OCI-LY7 (cell line): Measurements from ENCODE around the gene UMPS. TPM values are rescaled to one million over a fixed set of nuclear protein-coding genes. Genes with fewer than 3 reads are reported as not detected.

Source experiments
- BruUV-seq: library from RNA; stranded (reverse); fragments of 400-500 nt; replicated peaks from 2 replicates; lab custom pipeline; 2021; lab: Mats Ljungman, UMichigan
- CTCF ChIA-PET: fragments of 300-600 bp; sonication (Branson Sonifier 250); formaldehyde crosslinking; loops from one replicate; lab custom pipeline; 2022; ENCODE audit warnings: antibody characterized with exemption; ENCODE audit not compliant: unreplicated experiment; lab: Charles Lee
- POLR2A ChIA-PET: fragments of 300-600 bp; sonication (Branson Sonifier 250); formaldehyde crosslinking; loops from one replicate; lab custom pipeline; 2022; ENCODE audit warnings: antibody characterized with exemption; lab: Charles Lee
- DNase-seq: peaks from one replicate; pipeline ENCODE4 v3.0.0-alpha.2; 2015; ENCODE audit warnings: low spot score
- H2AFZ ChIP-seq: fragments of 200-600 bp; sonication (generic), shearing (Covaris generic); 2 replicates; pipeline ENCODE4 v1.6.1; 2014; ENCODE audit warnings: mild to moderate bottlenecking, antibody characterized with exemption, low read length, moderate library complexity
- H3K27ac ChIP-seq: fragments of 200-600 bp; sonication (generic); 2 replicates; pipeline ENCODE4 v1.5.1; 2014; ENCODE audit warnings: mixed run types, low read depth, mild to moderate bottlenecking, moderate library complexity, low read length, inconsistent platforms; ENCODE audit not compliant: poor library complexity, severe bottlenecking
- H3K36me3 ChIP-seq: fragments of 200-600 bp; sonication (generic); 2 replicates; pipeline ENCODE4 v1.6.1; 2014; ENCODE audit warnings: mild to moderate bottlenecking, antibody characterized with exemption, low read length, moderate library complexity, mixed read lengths; ENCODE audit not compliant: insufficient read depth
- H3K4me1 ChIP-seq: fragments of 200-600 bp; sonication (generic); 2 replicates; pipeline ENCODE4 v1.5.1; 2014; ENCODE audit warnings: mild to moderate bottlenecking, low read length; ENCODE audit not compliant: insufficient read depth, poor library complexity, severe bottlenecking
- H3K4me2 ChIP-seq: fragments of 200-600 bp; sonication (generic); 2 replicates; pipeline ENCODE4 v1.6.1; 2014; ENCODE audit warnings: mild to moderate bottlenecking, low read length
- H3K4me3 ChIP-seq: fragments of 200-600 bp; sonication (generic); 2 replicates; pipeline ENCODE4 v1.5.1; 2014; ENCODE audit warnings: mild to moderate bottlenecking, low read depth, low read length; ENCODE audit not compliant: poor library complexity, severe bottlenecking
- H3K79me2 ChIP-seq: fragments of 200-600 bp; sonication (generic); 2 replicates; pipeline ENCODE4 v1.6.1; 2016; ENCODE audit warnings: low read depth, mild to moderate bottlenecking, low read length, moderate library complexity, mixed read lengths; ENCODE audit not compliant: insufficient read depth
- H3K9me2 ChIP-seq: fragments of 200-600 bp; sonication (generic); 2 replicates; pipeline ENCODE4 v1.6.1; 2016; ENCODE audit warnings: mild to moderate bottlenecking, low read length, mixed read lengths; ENCODE audit not compliant: insufficient read depth
- H3K9me3 ChIP-seq: fragments of 200-600 bp; sonication (generic); 2 replicates; pipeline ENCODE4 v1.6.1; 2014; ENCODE audit warnings: mild to moderate bottlenecking, mixed run types, low read length, mixed read lengths
- H4K20me1 ChIP-seq: fragments of 200-600 bp; sonication (generic); 2 replicates; pipeline ENCODE4 v1.6.1; 2014; ENCODE audit warnings: mild to moderate bottlenecking, antibody characterized with exemption, low read length, moderate library complexity, mixed read lengths; ENCODE audit not compliant: insufficient read depth
- EZH2phosphoT487 ChIP-seq: fragments of 200-600 bp; sonication (generic); IDR thresholded peaks from 2 replicates; pipeline ENCODE4 v1.6.1; 2018; ENCODE audit warnings: low read depth, borderline replicate concordance, mild to moderate bottlenecking, mixed run types, antibody characterized with exemption, low read length, moderate library complexity, mixed read lengths
- intact Hi-C: fragments of 100-400 bp; cut with micrococcal nuclease; formaldehyde crosslinking; loops from one replicate; pipeline ENCODE4 v1.10.0; 2022; ENCODE audit not compliant: unreplicated experiment
- total RNA-seq, 2 experiments: library from RNA; depleted of rRNA in 1 of 2; stranded (reverse); fragments of >200 nt in 1 of 2; shearing (Covaris generic) in 1 of 2; gene quantifications; 2 replicates each; pipeline ENCODE4 v1.2.3, GENCODE V29; 2014 to 2022
- TF ChIP-seq, protein P1 (sequence below): fragments of 200-600 bp; sonication (generic); conservative IDR thresholded peaks from 2 replicates; pipeline ENCODE4 v1.5.1; 2014; ENCODE audit warnings: mild to moderate bottlenecking, antibody characterized with exemption, low read length, moderate library complexity, mixed read lengths

The UMPS gene
- total RNA-seq, 2 experiments from 2014 or later: 24.8 to 62.7 TPM

DNA sequence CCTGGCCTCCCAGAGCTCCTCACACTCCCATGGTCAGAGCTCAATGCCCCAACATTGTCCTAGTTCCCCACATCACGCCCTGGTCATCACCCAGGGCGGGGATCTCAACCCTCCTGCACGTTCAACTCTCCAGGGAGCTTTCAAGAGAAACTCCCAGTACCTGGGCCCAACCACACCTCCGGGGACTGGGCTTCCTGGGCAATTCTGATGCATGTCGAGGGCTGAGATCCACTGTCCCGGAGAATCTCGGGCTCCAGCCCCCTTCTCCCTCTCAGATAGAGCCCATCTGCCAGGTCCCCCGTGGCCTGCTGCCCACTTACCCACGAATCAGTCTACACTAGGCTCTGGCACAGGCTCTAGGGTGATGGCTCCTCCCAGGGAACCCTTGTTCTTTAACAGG is 39.2 kb downstream of the UMPS start:
- DNase-seq: no peak
- intact Hi-C loops: loop anchor here (10.0 kb wide), 1 partner anchor 815 kb away; no protein-coding TSS in a partner anchor
- Histone ChIP-seq H3K9me3 (no peaks in the 10 kb centered on the region), H3K4me2 (no peak overlapping the region), H3K36me3 (no peaks in the 10 kb centered on the region), H3K4me3 (no peak overlapping the region), H2AFZ (no peak overlapping the region), H3K4me1 (no peaks in the 10 kb centered on the region), H3K79me2 (no peaks in the 10 kb centered on the region), H4K20me1 (no peaks in the 10 kb centered on the region), H3K27ac (no peak overlapping the region), H3K9me2 (no peaks in the 10 kb centered on the region)
- BruUV-seq: no TSS peak
- ChIA-PET POLR2A (no interaction called here), CTCF (no interaction called here)
- no peak for TF ChIP-seq EZH2phosphoT487
- TF ChIP-seq, protein P1, sequence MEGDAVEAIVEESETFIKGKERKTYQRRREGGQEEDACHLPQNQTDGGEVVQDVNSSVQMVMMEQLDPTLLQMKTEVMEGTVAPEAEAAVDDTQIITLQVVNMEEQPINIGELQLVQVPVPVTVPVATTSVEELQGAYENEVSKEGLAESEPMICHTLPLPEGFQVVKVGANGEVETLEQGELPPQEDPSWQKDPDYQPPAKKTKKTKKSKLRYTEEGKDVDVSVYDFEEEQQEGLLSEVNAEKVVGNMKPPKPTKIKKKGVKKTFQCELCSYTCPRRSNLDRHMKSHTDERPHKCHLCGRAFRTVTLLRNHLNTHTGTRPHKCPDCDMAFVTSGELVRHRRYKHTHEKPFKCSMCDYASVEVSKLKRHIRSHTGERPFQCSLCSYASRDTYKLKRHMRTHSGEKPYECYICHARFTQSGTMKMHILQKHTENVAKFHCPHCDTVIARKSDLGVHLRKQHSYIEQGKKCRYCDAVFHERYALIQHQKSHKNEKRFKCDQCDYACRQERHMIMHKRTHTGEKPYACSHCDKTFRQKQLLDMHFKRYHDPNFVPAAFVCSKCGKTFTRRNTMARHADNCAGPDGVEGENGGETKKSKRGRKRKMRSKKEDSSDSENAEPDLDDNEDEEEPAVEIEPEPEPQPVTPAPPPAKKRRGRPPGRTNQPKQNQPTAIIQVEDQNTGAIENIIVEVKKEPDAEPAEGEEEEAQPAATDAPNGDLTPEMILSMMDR: no peak

DNA sequence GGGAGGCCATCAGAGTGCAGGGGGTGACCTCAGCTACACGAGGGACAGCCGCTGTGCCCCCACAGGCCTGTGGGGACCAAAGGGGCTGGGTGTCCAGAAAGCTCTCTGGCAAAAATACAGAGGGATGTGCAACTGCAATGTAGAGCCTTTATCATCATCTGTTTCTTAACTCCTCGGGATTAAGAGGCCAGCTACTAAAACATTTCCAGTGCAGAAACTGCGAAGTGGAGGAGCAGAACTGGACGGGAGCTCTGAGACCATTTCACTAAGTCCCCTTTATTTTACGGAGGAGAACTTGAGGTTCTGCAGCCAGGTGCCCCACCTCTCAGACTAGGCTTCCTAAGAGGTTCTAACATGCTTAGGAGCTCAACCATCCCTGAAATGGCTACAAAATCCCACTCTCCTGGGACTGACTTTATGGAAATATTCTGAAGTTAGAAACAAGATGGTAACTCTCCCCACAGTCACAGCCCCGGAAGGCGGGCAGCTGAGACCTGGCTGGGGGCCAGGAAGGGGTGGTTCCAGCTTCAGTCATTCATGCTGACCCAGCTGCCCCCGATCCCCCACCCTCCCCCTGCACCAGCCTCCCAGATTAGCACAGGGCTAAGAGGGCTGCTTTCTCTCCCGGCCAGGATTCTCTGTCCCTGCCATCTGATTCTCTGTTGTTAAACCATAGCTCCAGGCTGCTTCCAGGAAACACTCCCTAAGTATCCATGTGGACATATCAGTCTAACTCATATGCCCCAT is 40.3 kb downstream of the UMPS start:
- Histone ChIP-seq H4K20me1 (no peaks in the 10 kb centered on the region), H3K4me3 (no peak overlapping the region), H3K4me2 (no peak overlapping the region), H3K27ac (no peak overlapping the region), H3K36me3 (no peaks in the 10 kb centered on the region), H2AFZ (no peak overlapping the region), H3K9me2 (no peaks in the 10 kb centered on the region), H3K4me1 (no peaks in the 10 kb centered on the region), H3K79me2 (no peaks in the 10 kb centered on the region), H3K9me3 (no peaks in the 10 kb centered on the region)
- intact Hi-C loops: no loop called here
- ChIA-PET POLR2A (interaction anchor here (0.9 kb wide), 2 partner anchors 9 to 13 kb away, joined by 3 read pairs; no protein-coding TSS in a partner anchor), CTCF (no interaction called here)
- BruUV-seq: no TSS peak
- no peak for DNase-seq
- no peak for TF ChIP-seq EZH2phosphoT487
- TF ChIP-seq, protein P1: no peak

DNA sequence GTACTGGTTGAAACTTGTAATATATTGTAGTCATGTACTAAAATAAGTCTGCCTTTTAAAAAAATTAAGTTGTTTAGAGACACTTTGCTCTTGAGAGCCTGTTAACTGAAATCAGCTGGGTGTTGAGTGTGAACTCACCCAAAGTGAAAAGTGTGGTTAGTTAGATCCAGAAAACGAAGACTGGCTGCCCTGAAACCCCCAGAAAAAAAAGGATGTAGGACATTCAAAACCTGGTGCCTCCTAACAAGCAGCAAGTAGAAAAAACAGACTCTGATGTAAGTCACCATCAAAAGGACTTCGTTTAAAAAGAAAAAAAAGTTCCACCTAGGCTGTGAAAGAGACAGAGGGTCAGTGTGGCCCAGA is 40.8 kb downstream of the UMPS start:
- BruUV-seq: no TSS peak
- no peaks in the 10 kb centered on the region for H3K4me1 ChIP-seq
- H3K79me2 ChIP-seq: no peaks in the 10 kb centered on the region
- H4K20me1 ChIP-seq: no peaks in the 10 kb centered on the region
- no peaks in the 10 kb centered on the region for H3K9me2 ChIP-seq
- no peak overlapping the region for H3K27ac ChIP-seq
- no peak overlapping the region for H2AFZ ChIP-seq
- H3K4me2 ChIP-seq: no peak overlapping the region
- POLR2A ChIA-PET: interaction anchor here (0.6 to 0.9 kb wide), 3 partner anchors 10 to 730 kb away, joined by 3 to 5 read pairs (median 3); no protein-coding TSS in a partner anchor
- no peaks in the 10 kb centered on the region for H3K9me3 ChIP-seq
- TF ChIP-seq, protein P1: no peak
- TF ChIP-seq EZH2phosphoT487: no peak
- no peak overlapping the region for H3K4me3 ChIP-seq
- no peak for DNase-seq
- CTCF ChIA-PET: no interaction called here
- no peaks in the 10 kb centered on the region for H3K36me3 ChIP-seq
- intact Hi-C loops: no loop called here
